ENCODE results near the gene RASGRF1.

DNA sequence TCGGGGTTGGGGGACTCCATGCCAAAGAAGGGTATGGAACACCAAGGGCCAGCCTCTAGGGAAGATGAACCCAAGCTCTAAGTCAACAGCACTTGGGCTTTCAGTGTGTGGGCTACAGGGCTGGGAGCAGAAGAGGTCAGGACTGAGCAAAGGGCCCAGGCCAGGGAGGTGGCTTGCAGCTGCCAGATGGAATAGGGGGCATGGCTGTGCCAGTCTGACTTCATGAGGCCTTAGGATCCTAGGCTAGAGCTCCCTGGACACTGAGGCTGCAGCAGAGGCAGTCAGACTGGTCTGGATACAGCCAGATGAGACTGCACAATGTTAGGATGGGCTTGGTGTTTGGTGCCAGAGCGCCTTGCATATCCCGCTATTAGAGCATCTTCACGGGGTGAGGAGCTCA lies 3.8 kb downstream of the RASGRF1 start:
- TF ChIP-seq CTCF (IDR thresholded peaks at IDR 0.05; ENCODE audit: poor library complexity, severe bottlenecking) (no peak), EZH2 (IDR thresholded peaks at IDR 0.05; ENCODE audit: borderline replicate concordance, insufficient read depth, low read length, poor library complexity, severe bottlenecking) (no peak), EP300 (conservative IDR thresholded peaks at IDR 0.05; ENCODE audit: poor library complexity, severe bottlenecking) (no peak), POLR2AphosphoS5 (IDR thresholded peaks at IDR 0.05) (no peak), RAD21 (conservative IDR thresholded peaks at IDR 0.05) (no peak), SMC3 (conservative IDR thresholded peaks at IDR 0.05; ENCODE audit: poor library complexity) (no peak)

All from neural cell (in vitro differentiated cells).